H1 (cell line): ENCODE results near the gene VTI1B. TPM values are rescaled to one million over a fixed set of nuclear protein-coding genes. Genes with fewer than 3 reads are reported as not detected.
A peak's percentile ranks its signal among the peaks of the same experiment; 100 is the strongest.

Experiments
- ASH2L ChIP-seq: fragments of 200-600, 300-600 bp; sonication (generic); IDR thresholded peaks from one replicate; pipeline ENCODE4 v1.7.1; 2017; ENCODE audit warnings: low read length
- CREB1 ChIP-seq: IDR thresholded peaks from 2 replicates; pipeline ENCODE4 v1.6.1; 2012; ENCODE audit warnings: inconsistent platforms
- KDM1A ChIP-seq: fragments of 200-600, 300-600 bp; sonication (generic); IDR thresholded peaks from 2 replicates; pipeline ENCODE4 v1.7.1; 2016; ENCODE audit warnings: mild to moderate bottlenecking, low read length, borderline replicate concordance
- RXRA ChIP-seq: IDR thresholded peaks from 2 replicates; pipeline ENCODE4 v1.6.1; 2011; ENCODE audit warnings: low read depth, mild to moderate bottlenecking, low read length, moderate library complexity; ENCODE audit not compliant: insufficient read depth
- SP4 ChIP-seq: IDR thresholded peaks from 2 replicates; pipeline ENCODE4 v1.6.1; 2012; ENCODE audit warnings: low read length, inconsistent platforms
- TCF12 ChIP-seq: IDR thresholded peaks from 2 replicates; pipeline ENCODE4 v1.6.1; 2011; ENCODE audit warnings: low read depth, mild to moderate bottlenecking, low read length
- polyA plus RNA-seq, 7 experiments: library from polyadenylated mRNA; depleted of rRNA in 3 of 7; stranded (reverse) in 5 of 7; unstranded in 2 of 7; fragments of >200 nt in 5 of 7; fragments of 200-250 nt in 2 of 7; gene quantifications; 1 replicate in 5 of 7; 2 replicates in 1 of 7; 4 replicates in 1 of 7; pipeline versions ENCODE4 v1.2.1 to v1.2.3, GENCODE V29; 2011 to 2013; ENCODE audit warnings: missing spikeins in 2 of 7, mixed read lengths in 2 of 7
- total RNA-seq: library from RNA; stranded (reverse); fragmentation: NEBNext Ultra II Directional; extraction: Animal tissue kit (Norgen Biotek cat#: 25700); gene quantifications from 2 replicates; pipeline ENCODE4 v1.2.1, GENCODE V29; 2021

VTI1B gene
- total and polyA plus RNA-seq, 2 of the 8 experiments (the other 6 are each of a cell fraction or from before 2014, with no cell fraction given), result 28.1 to 98.7 TPM

DNA sequence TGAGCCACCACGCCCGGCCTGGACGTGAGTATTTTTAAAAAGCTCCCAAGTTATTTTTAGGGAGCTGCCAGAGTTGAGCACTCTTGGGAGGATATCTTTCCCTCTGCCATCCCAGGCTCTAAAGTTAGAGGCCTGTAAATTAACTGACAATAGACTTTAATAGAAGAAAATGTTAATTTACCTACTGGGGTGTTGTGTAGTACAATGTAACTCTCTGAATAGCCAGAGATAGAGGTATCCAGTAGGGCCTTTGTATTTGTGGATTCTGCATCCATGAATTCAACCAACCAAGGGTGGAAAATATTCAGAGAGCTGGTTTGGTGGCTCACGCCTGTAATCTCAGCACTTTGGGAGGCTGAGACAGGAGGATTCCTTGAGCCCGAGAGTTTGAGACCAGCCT, 66.8 kb downstream of the VTI1B start (continued):
- TF ChIP-seq SP4 (no peak; the same call in 1 of the 2 replicates), ASH2L (no peak), CREB1 (no peak), TCF12 (peak; percentile 10; the same call in 1 of the 2 replicates), KDM1A (0 out of 2 replicates have a peak, but pooled peaks have one; percentile 44), RXRA (no peak)
